HL-60 (cell line): ENCODE results near the gene KRT39.

ENCODE experiments used
- CTCF ChIP-seq: IDR thresholded peaks from one replicate; pipeline ENCODE4 v1.5.1; 2011; ENCODE audit warnings: low read length, control low read depth, inconsistent platforms; ENCODE audit not compliant: insufficient read depth
- POLR2AphosphoS5 ChIP-seq: IDR thresholded peaks from 2 replicates; pipeline ENCODE4 v1.6.1; 2012; ENCODE audit warnings: low read depth
- TF ChIP-seq, protein P1 (sequence below): IDR thresholded peaks from 2 replicates; pipeline ENCODE4 v1.6.1; 2012; ENCODE audit warnings: low read depth; ENCODE audit not compliant: insufficient replicate concordance

DNA sequence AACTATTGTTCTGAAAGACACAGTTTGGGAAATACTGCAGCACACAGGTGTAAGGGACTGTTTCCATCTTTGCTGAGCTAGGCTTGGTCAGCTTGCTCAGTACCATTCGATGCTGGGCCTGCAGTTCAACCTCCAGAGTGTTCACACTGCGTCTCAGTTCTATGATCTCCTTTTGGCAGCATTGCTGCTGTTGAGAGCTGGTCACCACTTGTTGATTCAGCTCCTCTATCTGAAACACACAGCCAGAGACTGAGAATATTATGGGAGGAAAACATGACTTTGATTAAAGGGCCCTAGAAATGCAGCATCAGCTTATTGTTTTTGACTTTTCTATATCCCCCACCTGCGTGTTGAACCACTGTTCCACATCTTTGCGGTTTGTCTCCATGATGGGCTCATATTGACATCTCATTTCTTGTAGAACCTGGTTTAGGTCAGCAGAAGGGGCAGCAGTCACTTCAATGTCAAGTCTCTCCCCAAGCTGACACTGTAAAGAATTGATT lies 4.6 kb downstream of the KRT39 start:
- TF ChIP-seq CTCF (no peak), POLR2AphosphoS5 (no peak)
- TF ChIP-seq, protein P1, sequence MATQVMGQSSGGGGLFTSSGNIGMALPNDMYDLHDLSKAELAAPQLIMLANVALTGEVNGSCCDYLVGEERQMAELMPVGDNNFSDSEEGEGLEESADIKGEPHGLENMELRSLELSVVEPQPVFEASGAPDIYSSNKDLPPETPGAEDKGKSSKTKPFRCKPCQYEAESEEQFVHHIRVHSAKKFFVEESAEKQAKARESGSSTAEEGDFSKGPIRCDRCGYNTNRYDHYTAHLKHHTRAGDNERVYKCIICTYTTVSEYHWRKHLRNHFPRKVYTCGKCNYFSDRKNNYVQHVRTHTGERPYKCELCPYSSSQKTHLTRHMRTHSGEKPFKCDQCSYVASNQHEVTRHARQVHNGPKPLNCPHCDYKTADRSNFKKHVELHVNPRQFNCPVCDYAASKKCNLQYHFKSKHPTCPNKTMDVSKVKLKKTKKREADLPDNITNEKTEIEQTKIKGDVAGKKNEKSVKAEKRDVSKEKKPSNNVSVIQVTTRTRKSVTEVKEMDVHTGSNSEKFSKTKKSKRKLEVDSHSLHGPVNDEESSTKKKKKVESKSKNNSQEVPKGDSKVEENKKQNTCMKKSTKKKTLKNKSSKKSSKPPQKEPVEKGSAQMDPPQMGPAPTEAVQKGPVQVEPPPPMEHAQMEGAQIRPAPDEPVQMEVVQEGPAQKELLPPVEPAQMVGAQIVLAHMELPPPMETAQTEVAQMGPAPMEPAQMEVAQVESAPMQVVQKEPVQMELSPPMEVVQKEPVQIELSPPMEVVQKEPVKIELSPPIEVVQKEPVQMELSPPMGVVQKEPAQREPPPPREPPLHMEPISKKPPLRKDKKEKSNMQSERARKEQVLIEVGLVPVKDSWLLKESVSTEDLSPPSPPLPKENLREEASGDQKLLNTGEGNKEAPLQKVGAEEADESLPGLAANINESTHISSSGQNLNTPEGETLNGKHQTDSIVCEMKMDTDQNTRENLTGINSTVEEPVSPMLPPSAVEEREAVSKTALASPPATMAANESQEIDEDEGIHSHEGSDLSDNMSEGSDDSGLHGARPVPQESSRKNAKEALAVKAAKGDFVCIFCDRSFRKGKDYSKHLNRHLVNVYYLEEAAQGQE: no peak
